ENCODE measurements around the gene ARHGAP15. TPM values are rescaled to one million over a fixed set of nuclear protein-coding genes. Genes with fewer than 3 reads are reported as not detected.

Gene ARHGAP15
- total RNA-seq, 1 donor from 2014 or later = not detected

GRCh38 chr2:143121957-143122356 is 7.3 kb upstream of the ARHGAP15 start:
- H3K27me3 ChIP-seq (ENCODE audit: control insufficient read depth, insufficient read depth, low read length) = no peaks in the 10 kb centered on the region
- no peaks in the 10 kb centered on the region for H3K36me3 ChIP-seq (ENCODE audit: control insufficient read depth, insufficient read depth, low read length)
- TF ChIP-seq, protein P1, sequence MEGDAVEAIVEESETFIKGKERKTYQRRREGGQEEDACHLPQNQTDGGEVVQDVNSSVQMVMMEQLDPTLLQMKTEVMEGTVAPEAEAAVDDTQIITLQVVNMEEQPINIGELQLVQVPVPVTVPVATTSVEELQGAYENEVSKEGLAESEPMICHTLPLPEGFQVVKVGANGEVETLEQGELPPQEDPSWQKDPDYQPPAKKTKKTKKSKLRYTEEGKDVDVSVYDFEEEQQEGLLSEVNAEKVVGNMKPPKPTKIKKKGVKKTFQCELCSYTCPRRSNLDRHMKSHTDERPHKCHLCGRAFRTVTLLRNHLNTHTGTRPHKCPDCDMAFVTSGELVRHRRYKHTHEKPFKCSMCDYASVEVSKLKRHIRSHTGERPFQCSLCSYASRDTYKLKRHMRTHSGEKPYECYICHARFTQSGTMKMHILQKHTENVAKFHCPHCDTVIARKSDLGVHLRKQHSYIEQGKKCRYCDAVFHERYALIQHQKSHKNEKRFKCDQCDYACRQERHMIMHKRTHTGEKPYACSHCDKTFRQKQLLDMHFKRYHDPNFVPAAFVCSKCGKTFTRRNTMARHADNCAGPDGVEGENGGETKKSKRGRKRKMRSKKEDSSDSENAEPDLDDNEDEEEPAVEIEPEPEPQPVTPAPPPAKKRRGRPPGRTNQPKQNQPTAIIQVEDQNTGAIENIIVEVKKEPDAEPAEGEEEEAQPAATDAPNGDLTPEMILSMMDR (IDR thresholded peaks at IDR 0.05; ENCODE audit: insufficient read depth, low read length, poor library complexity, severe bottlenecking) = no peak

GRCh38 chr2:143123911-143124310 is 5.3 kb upstream of the ARHGAP15 start:
- Histone ChIP-seq H3K4me3 (ENCODE audit: low read depth, low read length) (no peak overlapping the region), H3K36me3 (ENCODE audit: control insufficient read depth, insufficient read depth, low read length) (no peaks in the 10 kb centered on the region), H3K27me3 (ENCODE audit: control insufficient read depth, insufficient read depth, low read length) (no peaks in the 10 kb centered on the region)
- no peak for DNase-seq (ENCODE audit: low read depth)
- TF ChIP-seq, protein P1 (IDR thresholded peaks at IDR 0.05; ENCODE audit: insufficient read depth, low read length, poor library complexity, severe bottlenecking) = no peak

More at GRCh38 chr2:143121957-143122356, 7.3 kb upstream of the ARHGAP15 start:
- no peak for DNase-seq (ENCODE audit: low read depth)
- no peak overlapping the region for H3K4me3 ChIP-seq (ENCODE audit: low read depth, low read length)

GRCh38 chr2:143124445-143124844 is 4.8 kb upstream of the ARHGAP15 start:
- H3K27me3 ChIP-seq (ENCODE audit: control insufficient read depth, insufficient read depth, low read length) = no peaks in the 10 kb centered on the region
- TF ChIP-seq, protein P1 (IDR thresholded peaks at IDR 0.05; ENCODE audit: insufficient read depth, low read length, poor library complexity, severe bottlenecking) = no peak
- no peaks in the 10 kb centered on the region for H3K36me3 ChIP-seq (ENCODE audit: control insufficient read depth, insufficient read depth, low read length)
- no peak for DNase-seq (ENCODE audit: low read depth)
- no peak overlapping the region for H3K4me3 ChIP-seq (ENCODE audit: low read depth, low read length)

DNA sequence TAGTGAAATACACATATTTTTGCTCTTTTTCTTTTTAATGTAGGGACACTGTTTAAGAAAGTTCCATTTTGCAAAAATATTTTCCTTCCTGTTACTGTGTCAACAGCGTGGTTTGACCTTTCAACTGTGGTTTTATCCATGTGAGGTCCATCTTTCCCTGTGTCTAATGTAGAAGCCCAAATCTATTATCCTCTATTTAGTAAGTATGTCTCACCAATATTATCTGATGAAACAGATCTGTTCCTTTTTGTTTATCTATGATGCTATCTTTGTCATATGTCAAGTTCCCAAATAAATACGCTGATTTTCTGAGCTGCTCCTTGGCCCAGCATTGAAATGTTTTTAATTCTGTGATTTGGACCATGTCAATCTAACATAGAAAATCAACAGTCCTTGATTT is 3.5 kb upstream of the ARHGAP15 start:
- no peak for DNase-seq (ENCODE audit: low read depth)
- H3K36me3 ChIP-seq (ENCODE audit: control insufficient read depth, insufficient read depth, low read length) = no peaks in the 10 kb centered on the region
- H3K4me3 ChIP-seq (ENCODE audit: low read depth, low read length) = no peak overlapping the region
- TF ChIP-seq, protein P1 (IDR thresholded peaks at IDR 0.05; ENCODE audit: insufficient read depth, low read length, poor library complexity, severe bottlenecking) = no peak
- H3K27me3 ChIP-seq (ENCODE audit: control insufficient read depth, insufficient read depth, low read length) = no peaks in the 10 kb centered on the region

DNA sequence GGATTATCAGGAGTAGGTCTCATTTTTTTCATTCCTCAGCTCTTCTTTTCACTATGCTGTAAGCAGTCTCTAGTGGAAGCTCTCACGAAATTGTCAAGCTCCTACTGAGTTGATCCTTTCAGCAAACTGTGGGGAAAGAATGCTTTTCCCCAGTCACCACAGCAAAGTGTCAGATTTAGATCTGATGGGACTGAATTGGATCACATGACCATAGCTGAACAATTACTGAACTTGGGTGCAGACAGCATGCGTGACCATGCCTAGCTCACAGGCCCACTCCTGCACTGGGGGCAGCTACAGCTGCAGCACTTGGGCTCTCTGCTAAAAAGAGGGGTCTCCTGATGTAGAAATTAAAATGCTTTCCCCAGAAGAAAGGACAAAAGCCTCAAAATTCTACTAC is 3.1 kb downstream of the ARHGAP15 start:
- Histone ChIP-seq H3K36me3 (ENCODE audit: control insufficient read depth, insufficient read depth, low read length) (no peaks in the 10 kb centered on the region), H3K4me3 (ENCODE audit: low read depth, low read length) (no peak overlapping the region), H3K27me3 (ENCODE audit: control insufficient read depth, insufficient read depth, low read length) (no peaks in the 10 kb centered on the region)
- TF ChIP-seq, protein P1 (IDR thresholded peaks at IDR 0.05; ENCODE audit: insufficient read depth, low read length, poor library complexity, severe bottlenecking) = no peak
- DNase-seq (ENCODE audit: low read depth) = no peak

DNA sequence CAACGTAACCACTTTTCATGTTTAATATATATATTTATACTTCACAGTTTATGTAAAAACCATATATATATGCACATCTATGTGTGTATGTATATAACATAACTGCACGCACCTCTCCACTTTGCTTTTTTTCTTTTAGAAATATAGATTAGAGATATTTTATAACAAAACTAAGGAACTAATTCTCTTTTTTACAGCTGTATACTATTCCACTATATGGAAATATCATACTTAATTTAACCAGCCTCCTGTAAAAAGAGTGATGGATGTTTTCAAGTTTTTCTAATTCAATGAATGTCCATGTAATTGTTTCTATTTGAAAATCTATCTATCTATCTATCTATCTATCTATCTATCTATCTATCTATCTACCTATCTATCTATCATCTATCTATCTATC is 4.6 kb downstream of the ARHGAP15 start:
- Histone ChIP-seq H3K27me3 (ENCODE audit: control insufficient read depth, insufficient read depth, low read length) (no peaks in the 10 kb centered on the region), H3K36me3 (ENCODE audit: control insufficient read depth, insufficient read depth, low read length) (no peaks in the 10 kb centered on the region), H3K4me3 (ENCODE audit: low read depth, low read length) (no peak overlapping the region)
- no peak for DNase-seq (ENCODE audit: low read depth)
- TF ChIP-seq, protein P1 (IDR thresholded peaks at IDR 0.05; ENCODE audit: insufficient read depth, low read length, poor library complexity, severe bottlenecking) = no peak

All from kidney epithelial cell (primary cell).